Mucosa of stomach (tissue), 1 donor: ENCODE data around the gene UBD.

Experiments used
- H3K27me3 ChIP-seq: one replicate; pipeline ENCODE4 v1.7.0; 2013; ENCODE audit warnings: mild to moderate bottlenecking, low read length; ENCODE audit not compliant: control insufficient read depth, insufficient read depth
- H3K36me3 ChIP-seq: one replicate; pipeline ENCODE4 v1.7.0; 2013; ENCODE audit warnings: low read length; ENCODE audit not compliant: control insufficient read depth, insufficient read depth
- H3K4me1 ChIP-seq: one replicate; pipeline ENCODE4 v1.7.0; 2013; ENCODE audit warnings: mild to moderate bottlenecking, low read length; ENCODE audit not compliant: control insufficient read depth, insufficient read depth
- H3K4me3 ChIP-seq: one replicate; pipeline ENCODE4 v1.7.0; 2013; ENCODE audit warnings: low read length
- H3K9ac ChIP-seq: one replicate; pipeline ENCODE4 v1.7.0; 2013; ENCODE audit warnings: mild to moderate bottlenecking, low read length, moderate library complexity
- H3K9me3 ChIP-seq: one replicate; pipeline ENCODE4 v1.7.0; 2013; ENCODE audit warnings: mild to moderate bottlenecking, low read length, moderate library complexity; ENCODE audit not compliant: control insufficient read depth
- donor health status: Pancreatic carcinoma.

UBD gene

GRCh38 chr6:29517245-29517644, 42.3 kb downstream of the UBD start:
- Histone ChIP-seq H3K36me3 (no peaks in the 10 kb centered on the region), H3K9ac (no peak overlapping the region), H3K4me3 (no peak overlapping the region), H3K9me3 (no peaks in the 10 kb centered on the region), H3K4me1 (no peaks in the 10 kb centered on the region), H3K27me3 (no peaks in the 10 kb centered on the region)

- Histone ChIP-seq H3K9ac (no peak overlapping the region), H3K36me3 (no peaks in the 10 kb centered on the region), H3K27me3 (no peaks in the 10 kb centered on the region), H3K4me1 (no peaks in the 10 kb centered on the region), H3K9me3 (no peaks in the 10 kb centered on the region), H3K4me3 (no peak overlapping the region)
Observed at GRCh38 chr6:29516108-29516507, 43.4 kb downstream of the UBD start.

- H3K4me3 ChIP-seq, result no peak overlapping the region
- H3K9ac ChIP-seq, result no peak overlapping the region
- H3K9me3 ChIP-seq, result no peaks in the 10 kb centered on the region
- no peaks in the 10 kb centered on the region for H3K27me3 ChIP-seq
- no peaks in the 10 kb centered on the region for H3K36me3 ChIP-seq
- H3K4me1 ChIP-seq, result no peaks in the 10 kb centered on the region
Observed at GRCh38 chr6:29510746-29511300, 48.7 kb downstream of the UBD start.

DNA sequence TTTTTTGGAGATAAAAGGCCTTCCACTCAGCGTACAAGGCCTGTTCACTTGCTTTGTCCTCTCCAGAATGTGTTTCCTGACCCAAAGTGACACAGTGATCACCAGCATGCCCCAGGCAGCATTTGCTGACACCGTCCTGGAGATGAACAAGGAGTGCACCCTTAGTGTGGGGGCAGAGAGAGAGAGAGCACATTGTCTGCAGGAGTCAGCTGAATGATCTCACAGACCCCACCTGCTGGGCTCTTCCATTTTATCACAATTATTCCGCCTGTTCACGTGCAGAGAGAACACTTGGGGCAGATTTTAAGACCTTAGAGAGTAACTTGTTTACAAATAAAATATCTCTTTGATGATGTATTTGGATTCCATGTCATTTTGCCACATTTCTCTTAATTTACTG, 49.3 kb downstream of the UBD start:
- no peaks in the 10 kb centered on the region for H3K4me1 ChIP-seq
- no peak overlapping the region for H3K9ac ChIP-seq
- no peaks in the 10 kb centered on the region for H3K9me3 ChIP-seq
- H3K4me3 ChIP-seq, result no peak overlapping the region
- no peaks in the 10 kb centered on the region for H3K27me3 ChIP-seq
- no peaks in the 10 kb centered on the region for H3K36me3 ChIP-seq

DNA sequence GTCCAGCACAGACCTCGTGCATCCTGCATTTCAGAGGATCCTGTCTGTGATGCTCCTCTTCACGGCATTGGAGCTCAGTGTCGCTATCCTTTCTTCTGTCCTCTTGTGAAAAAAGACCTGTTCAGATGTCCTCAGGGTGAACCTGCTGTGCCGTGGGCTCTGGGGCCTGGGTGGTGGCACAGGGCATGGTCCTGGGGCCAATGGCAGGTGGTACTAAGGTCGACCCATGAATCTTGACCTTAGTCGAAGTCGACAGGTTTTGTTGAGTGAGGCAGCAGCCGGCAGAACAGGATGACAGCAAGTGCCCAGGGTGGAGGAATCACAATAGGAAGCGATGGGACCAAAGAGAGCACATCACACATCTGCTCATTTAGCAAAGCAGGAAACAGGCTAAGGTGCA, 49.8 kb downstream of the UBD start:
- Histone ChIP-seq H3K36me3 (no peaks in the 10 kb centered on the region), H3K4me1 (no peaks in the 10 kb centered on the region), H3K27me3 (no peaks in the 10 kb centered on the region), H3K4me3 (no peak overlapping the region), H3K9ac (no peak overlapping the region), H3K9me3 (no peaks in the 10 kb centered on the region)

DNA sequence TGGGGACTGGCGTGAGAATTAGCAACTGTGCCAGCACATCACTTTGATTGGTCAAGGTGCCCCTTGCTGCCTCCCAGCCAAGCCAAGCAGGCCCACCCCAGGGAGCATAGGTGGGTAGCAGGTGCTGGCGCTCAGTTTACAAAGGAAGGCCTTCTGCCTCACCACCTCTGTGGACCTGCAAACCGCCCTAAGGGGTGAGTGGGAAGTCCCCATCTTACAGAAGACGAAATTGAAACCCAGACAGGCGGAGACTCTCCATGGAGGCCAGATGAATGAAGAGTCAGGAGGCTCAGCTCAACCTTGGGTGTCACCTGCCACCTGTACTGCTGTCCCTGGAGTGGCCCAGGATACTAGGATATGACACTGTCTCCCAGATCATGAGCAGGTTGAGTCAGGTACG, 50.3 kb downstream of the UBD start:
- Histone ChIP-seq H3K27me3 (no peaks in the 10 kb centered on the region), H3K4me1 (no peaks in the 10 kb centered on the region), H3K9me3 (no peaks in the 10 kb centered on the region), H3K9ac (no peak overlapping the region), H3K4me3 (no peak overlapping the region), H3K36me3 (no peaks in the 10 kb centered on the region)

- Histone ChIP-seq H3K36me3 (no peaks in the 10 kb centered on the region), H3K4me3 (no peak overlapping the region), H3K4me1 (no peaks in the 10 kb centered on the region)
Observed at GRCh38 chr6:29507319-29507718, 52.2 kb downstream of the UBD start.

GRCh38 chr6:29506446-29507067, 53.0 kb downstream of the UBD start:
- Histone ChIP-seq H3K4me3 (no peak overlapping the region), H3K27me3 (peaks cover 3% of the 10 kb centered on the region), H3K9me3 (no peaks in the 10 kb centered on the region), H3K9ac (no peak overlapping the region), H3K36me3 (no peaks in the 10 kb centered on the region), H3K4me1 (no peaks in the 10 kb centered on the region)

More at GRCh38 chr6:29507319-29507718, 52.2 kb downstream of the UBD start:
- Histone ChIP-seq H3K27me3 (peaks cover 3% of the 10 kb centered on the region), H3K9ac (no peak overlapping the region), H3K9me3 (no peaks in the 10 kb centered on the region)

DNA sequence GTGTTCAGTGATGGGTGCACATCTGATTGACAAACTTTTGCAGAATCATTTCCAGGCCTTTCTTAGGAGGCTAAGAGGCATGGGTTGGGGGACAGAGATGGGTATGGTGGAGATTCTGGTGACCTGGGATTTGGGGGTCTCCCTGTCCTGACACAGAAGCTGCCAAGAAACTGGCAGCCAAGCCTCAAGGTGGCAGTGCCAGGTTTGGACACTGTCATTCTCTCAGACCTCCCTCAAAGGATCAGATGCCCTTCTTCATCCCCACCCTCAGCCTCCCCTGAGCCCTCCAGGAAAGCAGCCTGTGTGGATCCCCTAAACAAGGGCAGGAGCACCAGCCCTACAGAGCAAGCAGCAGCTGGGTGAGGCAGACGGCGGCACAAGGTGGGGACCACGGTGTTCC, 53.7 kb downstream of the UBD start:
- Histone ChIP-seq H3K4me1 (no peaks in the 10 kb centered on the region), H3K4me3 (no peak overlapping the region), H3K36me3 (no peaks in the 10 kb centered on the region), H3K9me3 (no peaks in the 10 kb centered on the region), H3K9ac (no peak overlapping the region), H3K27me3 (peaks cover 3% of the 10 kb centered on the region)
